ENCODE measurements around the gene TLR7.

DNA sequence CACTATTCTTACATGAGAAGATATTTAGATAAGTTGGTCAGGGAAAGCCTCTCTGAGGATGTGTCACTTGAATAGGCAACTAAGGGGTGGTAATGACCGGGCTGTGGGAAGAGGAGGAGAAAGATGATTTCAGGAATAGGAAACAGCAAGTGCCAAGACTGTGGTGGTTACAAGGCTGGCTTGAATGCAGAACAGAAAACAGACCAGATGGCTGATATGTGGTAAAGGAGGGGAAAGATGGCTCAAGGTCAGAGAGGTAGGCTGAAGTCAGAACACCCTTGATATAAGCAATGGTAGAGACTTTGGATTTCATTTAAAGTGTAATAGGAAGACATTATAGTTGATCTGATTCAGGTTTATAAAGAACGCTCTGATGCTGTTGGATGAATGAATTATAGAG is 15.0 kb downstream of the TLR7 start:
- TF ChIP-seq, protein P1, sequence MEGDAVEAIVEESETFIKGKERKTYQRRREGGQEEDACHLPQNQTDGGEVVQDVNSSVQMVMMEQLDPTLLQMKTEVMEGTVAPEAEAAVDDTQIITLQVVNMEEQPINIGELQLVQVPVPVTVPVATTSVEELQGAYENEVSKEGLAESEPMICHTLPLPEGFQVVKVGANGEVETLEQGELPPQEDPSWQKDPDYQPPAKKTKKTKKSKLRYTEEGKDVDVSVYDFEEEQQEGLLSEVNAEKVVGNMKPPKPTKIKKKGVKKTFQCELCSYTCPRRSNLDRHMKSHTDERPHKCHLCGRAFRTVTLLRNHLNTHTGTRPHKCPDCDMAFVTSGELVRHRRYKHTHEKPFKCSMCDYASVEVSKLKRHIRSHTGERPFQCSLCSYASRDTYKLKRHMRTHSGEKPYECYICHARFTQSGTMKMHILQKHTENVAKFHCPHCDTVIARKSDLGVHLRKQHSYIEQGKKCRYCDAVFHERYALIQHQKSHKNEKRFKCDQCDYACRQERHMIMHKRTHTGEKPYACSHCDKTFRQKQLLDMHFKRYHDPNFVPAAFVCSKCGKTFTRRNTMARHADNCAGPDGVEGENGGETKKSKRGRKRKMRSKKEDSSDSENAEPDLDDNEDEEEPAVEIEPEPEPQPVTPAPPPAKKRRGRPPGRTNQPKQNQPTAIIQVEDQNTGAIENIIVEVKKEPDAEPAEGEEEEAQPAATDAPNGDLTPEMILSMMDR (IDR thresholded peaks at IDR 0.05), result no peak
- no peak for TF ChIP-seq SIN3A (IDR thresholded peaks at IDR 0.05; ENCODE audit: borderline replicate concordance, insufficient read depth, low read depth, low read length)
